HG03520 (cell line): ENCODE results near the gene SORCS2.

Experiments used
- ATAC-seq: cut with Tn5 transposase; IDR thresholded peaks from one replicate; pipeline ENCODE4 v1.9.1; 2021; ENCODE audit warnings: mild to moderate bottlenecking, moderate library complexity; ENCODE audit not compliant: unreplicated experiment

SORCS2 gene

GRCh38 chr4:7668826-7669225, 476.5 kb downstream of the SORCS2 start:
- no peak for ATAC-seq

GRCh38 chr4:7672601-7673000, 480.3 kb downstream of the SORCS2 start:
- ATAC-seq: no peak

GRCh38 chr4:7673121-7673520, 480.8 kb downstream of the SORCS2 start:
- no peak for ATAC-seq

DNA sequence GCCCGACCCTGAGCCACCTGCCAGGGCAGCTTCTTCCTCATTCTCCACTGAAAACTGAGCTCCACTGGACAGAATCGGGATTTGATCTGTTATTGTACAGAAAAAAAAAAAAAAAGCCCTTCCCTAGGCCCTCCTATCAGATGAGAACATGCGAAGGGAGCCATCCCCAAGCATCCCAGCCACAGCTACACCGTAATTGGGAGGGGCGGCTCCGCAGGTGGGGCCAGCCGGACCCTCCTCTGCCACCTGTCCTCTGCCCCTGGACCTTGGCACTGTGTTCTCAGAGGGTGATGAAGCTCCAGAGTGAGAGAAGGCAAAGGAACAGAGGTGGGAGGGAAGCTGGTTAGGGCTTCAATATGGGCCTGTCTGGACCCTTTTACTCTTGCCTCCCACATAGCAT, 482.4 kb downstream of the SORCS2 start:
- ATAC-seq: no peak

- ATAC-seq: no peak
Measured at GRCh38 chr4:7675136-7675535, 482.8 kb downstream of the SORCS2 start.

- no peak for ATAC-seq
Measured at GRCh38 chr4:7675612-7676320, 483.4 kb downstream of the SORCS2 start.

DNA sequence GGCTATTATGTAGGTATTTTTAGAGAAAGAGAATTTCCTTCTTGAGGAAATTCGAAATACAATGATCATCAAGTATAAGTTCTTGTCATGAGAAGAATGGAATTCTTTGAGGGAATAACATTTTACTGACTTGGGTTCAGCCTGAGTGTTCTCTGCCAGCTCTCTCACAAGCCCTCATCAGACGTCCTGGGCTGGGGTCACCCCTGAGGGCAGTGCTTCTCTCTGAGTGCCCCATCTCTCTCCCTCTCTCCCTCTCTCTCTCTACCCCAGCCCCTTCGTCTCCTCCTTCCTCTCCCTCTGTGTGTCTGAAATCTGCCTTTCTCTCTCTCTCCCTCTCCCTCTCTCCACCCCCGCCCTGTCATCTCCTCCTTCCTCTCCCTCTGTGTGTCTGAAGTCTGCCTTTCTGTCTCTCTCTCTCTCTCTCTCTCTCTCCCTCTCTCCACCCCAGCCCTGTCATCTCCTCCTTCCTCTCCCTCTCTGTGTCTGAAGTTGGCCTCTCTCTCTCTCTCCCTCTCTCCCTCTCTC, 484.1 kb downstream of the SORCS2 start:
- ATAC-seq: no peak

DNA sequence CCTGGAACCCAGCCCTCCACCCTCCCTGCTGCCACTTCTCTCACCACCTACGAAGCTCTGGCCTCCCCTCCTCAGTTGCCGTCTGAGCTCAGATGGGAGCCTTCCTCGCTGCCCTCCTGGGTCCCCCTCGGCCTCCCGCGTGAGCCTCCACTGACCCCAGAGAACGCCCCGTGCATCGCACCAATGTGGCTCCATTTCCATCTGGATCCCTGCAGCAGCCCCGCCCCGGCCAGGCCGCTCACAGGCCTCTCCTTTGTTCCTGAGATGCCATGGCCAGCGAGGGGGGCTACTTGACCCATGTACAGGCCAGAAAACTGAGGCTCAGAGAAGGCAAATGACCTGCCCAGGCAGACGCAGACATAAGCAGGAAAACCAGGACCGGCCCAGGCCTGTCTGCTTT, 484.7 kb downstream of the SORCS2 start:
- no peak for ATAC-seq

DNA sequence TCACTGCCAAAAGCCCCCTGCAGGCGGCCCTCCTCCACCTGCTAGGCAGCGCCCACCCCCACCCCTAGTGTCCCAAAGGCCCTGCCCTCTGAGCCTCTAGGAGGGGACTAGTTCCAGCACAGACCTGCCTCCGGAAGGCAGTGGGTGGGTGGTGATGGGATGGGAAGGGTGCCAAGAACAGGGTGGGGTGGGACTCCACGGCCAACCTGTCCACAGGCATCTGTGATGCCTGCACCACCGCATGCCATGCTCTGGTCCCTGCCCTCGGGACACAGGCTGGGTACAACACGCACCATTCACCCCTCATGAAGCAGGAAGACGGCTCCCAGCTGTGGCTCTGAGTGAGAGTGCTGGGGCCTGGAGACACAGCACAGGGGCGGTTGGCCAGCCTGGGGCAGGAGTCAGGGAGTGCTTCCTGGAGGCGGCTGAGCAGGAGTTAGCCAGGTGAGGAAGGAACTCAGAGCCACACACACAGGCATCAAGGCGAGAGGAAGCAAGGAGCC, 485.5 kb downstream of the SORCS2 start:
- ATAC-seq: no peak

DNA sequence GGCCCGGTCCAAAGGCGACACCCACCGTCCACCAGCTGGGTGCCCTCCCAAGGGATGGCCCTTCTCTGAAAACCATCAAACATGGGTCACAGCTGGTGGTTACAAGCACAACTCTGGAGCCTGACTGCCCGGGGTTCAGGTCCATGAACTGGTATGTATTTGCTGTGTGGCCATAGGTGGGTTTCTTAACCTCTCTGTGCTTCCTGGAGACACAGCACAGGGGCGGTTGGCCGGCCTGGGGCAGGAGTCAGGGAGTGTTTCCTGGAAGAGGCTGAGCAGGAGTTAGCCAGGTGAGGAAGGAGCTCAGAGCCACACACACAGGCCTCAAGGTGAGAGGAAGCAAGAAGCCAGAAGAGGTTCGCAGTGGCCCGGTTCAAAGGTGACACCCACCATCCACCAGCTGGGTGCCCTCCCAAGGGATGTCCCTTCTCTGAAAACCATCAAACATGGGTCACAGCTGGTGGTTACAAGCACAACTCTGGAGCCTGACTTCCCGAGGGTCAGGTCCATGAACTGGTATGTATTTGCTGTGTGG, 486.0 kb downstream of the SORCS2 start:
- ATAC-seq: no peak

DNA sequence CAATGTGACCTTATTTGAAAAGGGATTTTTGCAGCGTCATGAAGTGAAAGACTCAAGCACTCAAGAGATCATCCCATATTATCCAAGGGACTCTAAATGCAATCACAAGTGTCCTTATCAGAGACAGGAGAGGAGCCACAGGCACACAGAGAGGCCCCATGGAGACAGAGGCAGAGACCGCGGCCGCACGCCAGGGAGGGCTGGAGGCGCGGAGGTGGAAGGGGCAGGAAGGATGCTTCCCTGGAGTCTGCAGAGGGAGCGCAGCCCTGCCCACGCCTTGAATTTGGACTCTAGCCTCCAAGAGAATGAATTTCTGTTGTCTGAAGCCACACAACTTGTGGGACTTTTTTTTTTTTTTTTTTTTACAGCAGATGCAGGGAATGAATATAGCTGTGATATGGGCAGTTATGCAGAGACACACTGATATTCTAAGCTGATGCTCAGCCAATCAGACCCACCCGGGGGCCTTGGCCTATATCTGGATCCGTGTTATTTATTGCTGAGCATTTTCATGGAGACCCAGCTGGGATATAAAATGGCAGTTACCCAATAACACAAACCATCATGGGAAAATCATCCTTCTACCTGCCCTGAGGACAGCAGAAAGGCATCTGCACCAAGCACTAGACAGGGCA, 487.2 kb downstream of the SORCS2 start:
- no peak for ATAC-seq

DNA sequence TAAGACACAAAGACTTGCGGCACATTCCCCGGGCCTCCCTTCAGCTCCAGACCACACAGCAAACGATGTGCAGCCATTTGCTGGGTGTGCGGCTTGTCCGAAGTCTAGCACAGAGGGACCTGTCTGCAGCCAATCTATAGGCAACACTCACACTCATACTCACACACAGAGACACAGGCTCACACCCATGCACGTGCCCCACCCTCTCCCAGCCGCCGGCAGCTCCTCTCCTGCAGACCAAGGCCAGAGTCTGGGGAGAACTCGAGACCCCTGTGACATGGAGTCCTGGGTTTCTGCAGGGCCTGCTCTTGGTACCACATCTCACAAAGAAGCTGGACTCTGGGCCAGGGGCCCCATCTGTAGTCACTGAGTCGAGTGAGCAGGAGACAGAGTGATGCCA, 487.8 kb downstream of the SORCS2 start:
- no peak for ATAC-seq

DNA sequence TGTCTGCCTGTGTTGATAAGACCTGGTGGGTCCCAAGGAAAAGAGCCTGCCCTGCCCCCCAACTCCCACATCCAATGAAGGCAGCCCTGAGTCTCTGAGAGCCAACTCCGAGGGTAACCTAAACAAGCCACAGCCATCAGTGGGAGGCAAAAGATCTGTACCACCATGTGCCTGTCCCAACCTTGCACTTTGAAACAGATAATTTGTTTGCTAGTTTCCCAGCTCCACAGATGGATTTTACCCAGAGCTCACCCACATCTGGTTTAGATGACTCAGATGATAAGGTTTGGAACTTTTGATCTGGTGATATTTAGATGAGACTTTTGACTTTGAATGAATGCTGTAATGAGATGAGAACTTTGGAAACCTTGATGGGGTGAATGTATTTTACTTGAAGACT, 488.4 kb downstream of the SORCS2 start:
- ATAC-seq: no peak

- ATAC-seq: no peak
Measured at GRCh38 chr4:7683126-7683703, 490.9 kb downstream of the SORCS2 start.

DNA sequence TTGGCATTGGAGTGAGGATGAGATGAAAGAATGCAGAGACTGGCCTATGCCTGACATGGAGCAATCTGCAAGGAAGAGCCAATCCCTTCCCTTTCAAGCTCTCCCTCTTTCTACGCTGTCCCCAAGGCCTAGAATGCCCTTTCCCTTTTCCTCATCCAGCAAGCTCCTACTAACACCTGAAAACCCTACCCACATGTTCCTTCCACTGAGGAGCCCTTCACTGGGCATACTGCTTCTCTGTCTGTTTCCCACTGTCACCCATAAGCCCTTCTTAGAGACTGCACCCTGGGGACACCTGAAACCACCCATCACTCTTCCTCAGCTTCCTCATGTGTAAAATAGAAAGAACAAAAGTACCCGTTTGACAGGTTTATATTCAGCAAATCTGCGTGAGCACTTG, 492.0 kb downstream of the SORCS2 start:
- ATAC-seq: no peak

DNA sequence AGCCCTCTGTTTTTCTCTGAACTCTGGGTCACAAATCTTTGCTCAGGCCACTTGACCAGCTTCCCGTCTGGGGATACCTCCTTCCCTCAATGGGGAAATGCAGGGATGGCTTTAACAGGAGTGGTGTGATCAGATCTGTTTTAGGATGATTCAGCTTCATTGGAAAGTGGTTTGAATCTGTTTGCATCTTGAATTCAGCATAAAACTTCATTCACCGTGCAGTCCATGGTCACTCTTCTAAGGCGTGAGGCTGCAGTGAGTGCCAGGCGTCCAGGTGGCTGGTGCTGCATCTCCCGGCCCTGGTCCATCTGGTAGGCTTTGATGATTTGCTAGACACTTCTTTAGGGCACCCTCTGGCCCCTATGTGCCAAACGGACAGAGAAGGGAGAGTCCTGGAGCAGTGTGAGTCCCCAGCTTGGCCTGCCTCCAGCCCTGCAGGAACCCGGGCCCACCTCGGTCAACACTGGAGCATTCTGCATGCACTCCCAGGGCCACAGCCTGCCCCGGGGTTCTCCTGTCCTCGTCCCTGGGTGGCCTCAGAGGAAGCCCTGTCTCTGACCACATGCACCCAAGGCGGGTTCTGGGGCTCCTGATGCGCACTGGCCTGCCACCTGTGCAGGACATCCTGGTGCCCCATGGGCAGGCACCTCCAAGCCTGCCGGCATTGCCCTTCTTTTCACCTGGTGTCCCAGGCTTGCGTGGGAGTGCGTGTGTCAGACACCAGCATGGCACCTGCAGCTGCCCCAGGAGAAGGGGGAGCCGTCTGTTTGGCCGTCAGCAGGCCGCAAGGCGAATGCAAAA, 493.9 kb downstream of the SORCS2 start:
- ATAC-seq: no peak

- no peak for ATAC-seq
Measured at GRCh38 chr4:7687006-7687405, 494.7 kb downstream of the SORCS2 start.

DNA sequence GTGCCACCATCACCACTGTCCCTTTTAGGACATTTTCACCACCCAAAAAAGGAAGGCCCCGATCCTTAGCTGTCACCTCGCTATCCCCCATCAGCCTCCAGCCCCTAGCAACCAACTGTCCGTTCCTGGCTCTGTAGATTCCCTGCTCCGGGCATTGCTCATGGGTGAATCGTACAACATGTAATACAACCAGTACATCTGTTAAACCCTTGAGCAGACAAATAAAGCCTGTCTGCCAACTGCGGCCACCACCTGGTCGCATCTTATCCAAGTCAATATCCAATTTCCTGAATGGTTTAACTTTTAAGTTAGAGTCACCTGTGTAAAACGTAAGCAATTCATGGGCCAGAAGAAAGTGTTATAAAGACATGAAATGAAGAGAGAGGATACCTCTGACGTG, 495.5 kb downstream of the SORCS2 start:
- no peak for ATAC-seq

GRCh38 chr4:7689773-7690693, 497.7 kb downstream of the SORCS2 start:
- no peak for ATAC-seq

DNA sequence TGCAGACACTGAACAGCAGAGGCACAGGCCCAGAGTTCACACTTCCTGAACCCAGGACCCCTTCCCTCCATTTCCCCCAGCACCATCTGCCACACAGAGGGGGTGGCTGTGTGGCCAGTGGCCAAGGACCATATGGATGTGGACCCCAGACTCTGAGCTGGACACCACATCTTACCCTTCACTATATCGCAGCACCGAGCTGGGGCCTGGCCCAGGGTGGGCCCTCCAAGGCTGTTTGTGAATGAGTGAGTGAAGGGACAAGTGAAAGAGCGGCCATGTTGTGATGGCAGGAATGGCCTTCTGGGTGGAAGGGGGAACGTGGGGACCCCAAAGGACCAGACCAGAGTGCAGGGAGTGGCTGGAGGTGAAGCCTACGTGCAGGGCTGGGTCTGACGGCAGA, 498.7 kb downstream of the SORCS2 start:
- ATAC-seq: no peak
